Left ventricle myocardium inferior (tissue), 1 donor: ENCODE results near the gene PRDX1. TPM values are rescaled to one million over a fixed set of nuclear protein-coding genes. Genes with fewer than 3 reads are reported as not detected.
"Not testable (repeated sequence)": the region's sequence is repeated elsewhere in the genome, so short reads cannot be mapped to it uniquely, and the experiment has no call there.

Source experiments
- DNase-seq: peaks from one replicate; pipeline ENCODE4 v3.0.0-alpha.2; 2020
- H3K27ac ChIP-seq: fragments of 200-600 bp; replicated peaks from 2 replicates; pipeline ENCODE4 v1.8.0; 2021
- H3K27me3 ChIP-seq: fragments of 200-600 bp; 2 replicates; pipeline ENCODE4 v1.8.0; 2021; ENCODE audit warnings: low read depth
- H3K36me3 ChIP-seq: fragments of 200-600 bp; 2 replicates; pipeline ENCODE4 v1.8.0; 2021
- H3K4me1 ChIP-seq: fragments of 200-600 bp; 2 replicates; pipeline ENCODE4 v1.8.0; 2021
- H3K4me3 ChIP-seq: fragments of 200-600 bp; 2 replicates; pipeline ENCODE4 v1.8.0; 2021; ENCODE audit warnings: mild to moderate bottlenecking, moderate library complexity
- H3K9me3 ChIP-seq: fragments of 200-600 bp; replicated peaks from 2 replicates; pipeline ENCODE4 v1.8.0; 2021
- CTCF ChIP-seq: fragments of 200-600 bp; IDR thresholded peaks from 2 replicates; pipeline ENCODE4 v1.8.0; 2021; ENCODE audit warnings: antibody characterized with exemption, mild to moderate bottlenecking, borderline replicate concordance
- intact Hi-C: fragments of 100-400 bp; cut with micrococcal nuclease; formaldehyde crosslinking; loops from one replicate; pipeline ENCODE4 v1.11.0; 2022
- total RNA-seq: library from RNA; stranded (reverse); fragmentation: NEBNext Ultra II Directional; extraction: Animal tissue kit (Norgen Biotek cat#: 25700); gene quantifications from one replicate; pipeline ENCODE4 v1.2.1, GENCODE V29; 2021
- donor health status: DM: no; HTN: yes; CAD: no; lungs with severe emphysema.

Gene PRDX1
- total RNA-seq, 1 donor from 2014 or later, result 255 TPM

DNA sequence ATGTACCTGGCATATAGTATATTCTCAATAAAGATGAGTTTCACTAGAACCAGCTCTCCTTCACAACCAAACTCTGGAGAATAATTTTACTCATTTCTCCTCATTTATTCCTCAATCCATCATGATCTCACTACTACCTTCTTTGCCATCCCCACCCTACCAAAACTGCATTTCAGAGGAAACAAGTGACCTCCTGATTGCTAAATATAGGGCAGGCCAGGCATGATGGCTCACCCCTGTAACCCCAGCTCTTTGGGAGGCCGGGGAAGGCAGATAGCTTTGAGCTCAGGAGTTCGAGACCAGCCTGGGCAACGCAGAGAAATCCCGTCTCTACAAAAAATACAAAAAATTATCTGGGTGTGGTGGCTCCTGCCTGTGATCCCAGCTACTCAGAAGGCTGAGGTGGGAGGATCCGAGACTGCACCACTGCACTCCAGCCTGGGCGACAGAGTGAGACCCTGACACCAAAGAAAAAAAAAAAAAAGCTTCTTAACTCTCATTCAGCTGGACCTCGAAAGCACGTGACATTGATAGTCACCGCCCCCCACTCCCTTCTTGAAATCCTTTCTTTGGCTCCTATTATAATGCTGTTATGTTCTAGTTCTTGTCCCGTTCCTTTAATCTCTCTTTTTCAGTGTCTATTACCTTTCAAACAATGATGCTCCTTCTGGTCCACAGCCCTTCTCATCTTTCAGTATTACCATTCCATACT, 32.9 kb downstream of the PRDX1 start:
- Histone ChIP-seq H3K36me3 (no peaks in the 10 kb centered on the region), H3K4me1 (peaks cover 23% of the 10 kb centered on the region), H3K9me3 (no peaks in the 10 kb centered on the region), H3K27ac (no peak overlapping the region), H3K4me3 (no peak overlapping the region), H3K27me3 (no peaks in the 10 kb centered on the region)
- no peak for TF ChIP-seq CTCF
- DNase-seq, result no peak
- intact Hi-C loops, result no loop called here

DNA sequence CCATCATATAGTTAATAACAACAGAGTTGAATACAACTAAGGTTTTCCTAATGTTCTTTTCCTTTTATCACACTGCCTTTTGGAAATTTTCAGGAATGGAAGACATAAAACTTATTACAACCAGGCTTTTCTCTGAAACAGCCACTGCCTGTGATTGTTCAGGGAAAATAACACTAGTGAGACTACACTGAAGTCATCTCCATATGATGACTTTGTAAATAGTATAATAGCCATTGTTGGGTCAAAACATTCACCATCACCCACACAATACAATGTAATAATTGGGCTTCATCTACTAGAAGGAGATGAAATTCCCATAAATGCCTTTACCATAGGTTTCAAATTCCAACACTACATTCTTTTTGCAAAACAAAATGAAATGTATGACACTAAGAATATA, 35.7 kb downstream of the PRDX1 start:
- TF ChIP-seq CTCF, result no peak
- no peak overlapping the region for H3K27ac ChIP-seq
- no peak for DNase-seq
- H3K4me3 ChIP-seq, result no peak overlapping the region
- intact Hi-C loops, result no loop called here
- H3K9me3 ChIP-seq, result no peaks in the 10 kb centered on the region
- H3K27me3 ChIP-seq, result no peaks in the 10 kb centered on the region
- H3K4me1 ChIP-seq, result peaks cover 16% of the 10 kb centered on the region
- H3K36me3 ChIP-seq, result no peaks in the 10 kb centered on the region

DNA sequence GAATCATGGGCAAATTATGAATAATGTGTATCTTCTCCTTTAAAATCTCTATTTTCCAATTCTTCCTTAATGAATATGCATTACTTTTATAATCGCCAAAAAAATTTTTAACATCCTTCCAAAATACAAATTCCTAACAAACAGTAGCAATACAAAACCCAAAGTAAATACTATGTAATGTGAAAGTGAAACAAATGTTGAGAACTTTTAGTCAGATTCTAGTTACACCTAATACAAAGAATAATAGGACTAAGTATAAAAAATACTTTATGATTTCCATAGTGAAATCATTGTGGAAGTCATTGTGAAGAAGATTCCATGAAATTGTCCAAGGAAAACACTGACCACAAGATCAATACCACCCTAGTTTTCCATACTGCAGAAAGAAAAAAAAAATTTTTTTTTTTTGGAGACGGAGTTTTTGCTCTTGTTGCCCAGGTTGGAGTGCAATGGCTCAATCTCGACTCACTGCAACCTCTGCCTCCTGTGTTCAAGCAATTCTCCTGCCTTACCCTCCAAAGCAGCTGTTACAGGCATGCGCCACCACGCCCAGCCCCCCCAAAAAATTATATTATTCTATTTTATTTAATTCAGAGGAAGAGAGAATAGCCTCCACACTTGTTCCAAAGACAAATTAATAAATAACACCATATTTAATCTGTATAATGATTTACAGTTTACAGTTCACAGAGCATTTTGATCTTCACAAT, 42.5 kb downstream of the PRDX1 start:
- intact Hi-C loops, result no loop called here
- H3K4me3 ChIP-seq, result no peak overlapping the region
- no peak overlapping the region for H3K27ac ChIP-seq
- H3K4me1 ChIP-seq, result no peaks in the 10 kb centered on the region
- H3K36me3 ChIP-seq, result no peaks in the 10 kb centered on the region
- no peak for TF ChIP-seq CTCF
- no peak for DNase-seq
- no peaks in the 10 kb centered on the region for H3K9me3 ChIP-seq
- no peaks in the 10 kb centered on the region for H3K27me3 ChIP-seq

- Histone ChIP-seq H3K4me3 (no peak overlapping the region), H3K9me3 (no peaks in the 10 kb centered on the region), H3K27me3 (no peaks in the 10 kb centered on the region), H3K4me1 (no peaks in the 10 kb centered on the region), H3K27ac (no peak overlapping the region), H3K36me3 (no peaks in the 10 kb centered on the region)
- DNase-seq, result no peak
- no peak for TF ChIP-seq CTCF
- intact Hi-C loops, result no loop called here
These were observed 43.4 kb downstream of the PRDX1 start for GRCh38 chr1:45478121-45478814.

DNA sequence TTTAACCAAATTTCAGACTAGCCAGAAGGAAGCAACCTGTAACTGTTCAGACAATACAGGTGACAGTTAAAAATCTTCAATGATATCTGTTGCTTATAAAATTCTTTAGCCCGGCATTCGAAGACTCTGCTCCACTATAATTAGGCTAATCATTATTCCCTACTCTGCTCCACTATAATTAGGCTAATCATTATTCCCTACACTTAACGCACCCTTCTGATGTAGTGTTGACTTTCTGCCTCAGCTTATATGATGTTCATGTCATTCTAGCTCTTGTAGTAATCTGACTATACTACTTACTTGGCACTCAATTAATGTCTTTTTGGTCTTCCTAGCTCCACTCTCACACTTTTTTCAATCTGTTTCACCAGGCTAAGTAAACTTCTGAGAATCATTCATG, 44.0 kb downstream of the PRDX1 start:
- no peak for DNase-seq
- Histone ChIP-seq H3K4me3 (no peak overlapping the region), H3K27me3 (no peaks in the 10 kb centered on the region), H3K36me3 (no peaks in the 10 kb centered on the region), H3K9me3 (no peaks in the 10 kb centered on the region), H3K4me1 (no peaks in the 10 kb centered on the region), H3K27ac (no peak overlapping the region)
- intact Hi-C loops, result no loop called here
- TF ChIP-seq CTCF, result no peak

GRCh38 chr1:45474194-45474593, 47.5 kb downstream of the PRDX1 start:
- H3K4me3 ChIP-seq, DNase-seq, H3K36me3 ChIP-seq, H3K9me3 ChIP-seq, H3K27ac ChIP-seq, intact Hi-C loops, H3K4me1 ChIP-seq, H3K27me3 ChIP-seq: not testable (repeated sequence)
